ENCODE measurements around the gene MEN1. TPM values are rescaled to one million over a fixed set of nuclear protein-coding genes. Genes with fewer than 3 reads are reported as not detected.

MEN1 gene
- total and polyA plus RNA-seq, 2 of the 13 experiments (the other 11 are each of a cell fraction or from before 2014, with no cell fraction given) = 20.5 to 27.3 TPM

GRCh38 chr11:64802370-64803157 is 7.8 kb downstream of the MEN1 start (continued):
- TF ChIP-seq HNF1A (IDR thresholded peaks at IDR 0.05; ENCODE audit: low read depth) = no peak
- no peak for TF ChIP-seq HNF1A (CRISPR knock-in tag; IDR thresholded peaks at IDR 0.05; ENCODE audit: borderline replicate concordance)
- TF ChIP-seq ZFP36 (IDR thresholded peaks at IDR 0.05; ENCODE audit: borderline replicate concordance, low read depth, low read length, partially characterized antibody) = no peak
- TF ChIP-seq MAZ (IDR thresholded peaks at IDR 0.05; ENCODE audit: borderline replicate concordance, low read depth, low read length) = no peak
- TF ChIP-seq MAZ (CRISPR knock-in tag; IDR thresholded peaks at IDR 0.05; ENCODE audit: low read depth) = 0 out of 2 replicates have a peak, but pooled peaks have one; percentile 11
- TF ChIP-seq KAT2B (IDR thresholded peaks at IDR 0.05; ENCODE audit: borderline replicate concordance, low read depth, low read length) = no peak
- TF ChIP-seq SRF (IDR thresholded peaks at IDR 0.05; ENCODE audit: low read depth, low read length) = no peak
- TF ChIP-seq MTA3 (CRISPR knock-in tag; IDR thresholded peaks at IDR 0.05) = no peak
- no peak for TF ChIP-seq SP1 (IDR thresholded peaks at IDR 0.05)
- TF ChIP-seq SP1 (CRISPR knock-in tag; IDR thresholded peaks at IDR 0.05) = peak; percentile 3; the same call in 1 of the 2 replicates
- TF ChIP-seq RBM39 (IDR thresholded peaks at IDR 0.05; ENCODE audit: low read depth, low read length, poor library complexity, severe bottlenecking) = no peak
- no peak for TF ChIP-seq SRY (CRISPR knock-in tag; IDR thresholded peaks at IDR 0.05)
- no peak for TF ChIP-seq ZNF503 (CRISPR knock-in tag; IDR thresholded peaks at IDR 0.05)
- 0 out of 2 replicates have a peak, but pooled peaks have one; percentile 26 for TF ChIP-seq ZNF790 (CRISPR knock-in tag; IDR thresholded peaks at IDR 0.05; ENCODE audit: borderline replicate concordance)
- TF ChIP-seq, protein P1, sequence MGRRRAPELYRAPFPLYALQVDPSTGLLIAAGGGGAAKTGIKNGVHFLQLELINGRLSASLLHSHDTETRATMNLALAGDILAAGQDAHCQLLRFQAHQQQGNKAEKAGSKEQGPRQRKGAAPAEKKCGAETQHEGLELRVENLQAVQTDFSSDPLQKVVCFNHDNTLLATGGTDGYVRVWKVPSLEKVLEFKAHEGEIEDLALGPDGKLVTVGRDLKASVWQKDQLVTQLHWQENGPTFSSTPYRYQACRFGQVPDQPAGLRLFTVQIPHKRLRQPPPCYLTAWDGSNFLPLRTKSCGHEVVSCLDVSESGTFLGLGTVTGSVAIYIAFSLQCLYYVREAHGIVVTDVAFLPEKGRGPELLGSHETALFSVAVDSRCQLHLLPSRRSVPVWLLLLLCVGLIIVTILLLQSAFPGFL (CRISPR knock-in tag; IDR thresholded peaks at IDR 0.05) = no peak
- no peak for TF ChIP-seq ZNF552 (CRISPR knock-in tag; IDR thresholded peaks at IDR 0.05; ENCODE audit: borderline replicate concordance)

Data from HepG2 (cell line).